ENCODE measurements around the gene GSTM5. TPM values are rescaled to one million over a fixed set of nuclear protein-coding genes. Genes with fewer than 3 reads are reported as not detected.
"Not testable (repeated sequence)": the region's sequence is repeated elsewhere in the genome, so short reads cannot be mapped to it uniquely, and the experiment has no call there.

Gene GSTM5
- total RNA-seq, 1 donor from 2014 or later = not detected

DNA sequence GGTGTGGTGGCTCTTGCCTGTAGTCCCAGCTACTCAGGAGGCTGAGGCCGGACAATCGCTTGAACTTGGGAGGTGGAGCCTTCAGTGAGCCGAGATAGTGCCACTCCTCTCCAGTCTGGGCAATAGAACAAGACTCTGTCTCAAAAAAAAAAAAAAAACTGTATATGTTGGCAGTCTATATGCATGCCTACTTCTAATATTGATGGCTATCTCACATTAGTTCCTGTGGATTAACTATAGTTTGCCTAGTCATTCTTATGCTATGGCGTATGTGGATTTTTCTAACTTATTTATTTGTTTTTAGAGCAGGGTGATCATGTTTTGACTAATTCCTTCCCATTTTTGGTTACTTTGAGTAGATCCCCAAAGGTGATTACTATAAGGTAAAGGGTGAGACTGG, 15.0 kb upstream of the GSTM5 start:
- DNase-seq (ENCODE audit: low read depth in 2 of 2) = no peak

GRCh38 chr1:109697861-109698260, 14.2 kb upstream of the GSTM5 start:
- not testable (repeated sequence) for DNase-seq (ENCODE audit: low read depth in 2 of 2)

DNA sequence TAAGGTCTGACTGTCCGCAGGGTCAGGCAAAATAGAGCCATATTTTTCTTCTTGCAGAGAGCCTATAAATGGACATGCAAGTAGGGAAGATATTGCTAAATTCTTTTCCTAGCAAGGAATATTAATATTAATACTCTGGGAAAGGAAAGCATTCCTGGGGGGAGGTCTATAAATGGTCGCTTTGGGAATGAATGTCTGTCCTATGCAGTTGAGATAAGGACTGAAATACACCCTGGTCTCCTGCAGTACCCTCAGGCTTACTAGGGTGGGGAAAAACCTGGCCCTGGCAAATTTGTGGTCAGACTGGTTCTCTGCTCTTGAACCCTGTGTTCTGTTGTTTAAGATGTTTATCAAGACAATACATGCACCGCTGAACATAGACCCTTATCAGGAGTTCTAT, 9.1 kb upstream of the GSTM5 start:
- not testable (repeated sequence) for DNase-seq (ENCODE audit: low read depth in 2 of 2)

- DNase-seq (ENCODE audit: low read depth in 2 of 2) = peak in 1 of 2 donors; percentile 1
These were observed 7.9 kb upstream of the GSTM5 start for GRCh38 chr1:109704173-109704572.

- DNase-seq (ENCODE audit: low read depth in 2 of 2) = no peak
These were observed 6.6 kb upstream of the GSTM5 start for GRCh38 chr1:109705411-109705810.

DNA sequence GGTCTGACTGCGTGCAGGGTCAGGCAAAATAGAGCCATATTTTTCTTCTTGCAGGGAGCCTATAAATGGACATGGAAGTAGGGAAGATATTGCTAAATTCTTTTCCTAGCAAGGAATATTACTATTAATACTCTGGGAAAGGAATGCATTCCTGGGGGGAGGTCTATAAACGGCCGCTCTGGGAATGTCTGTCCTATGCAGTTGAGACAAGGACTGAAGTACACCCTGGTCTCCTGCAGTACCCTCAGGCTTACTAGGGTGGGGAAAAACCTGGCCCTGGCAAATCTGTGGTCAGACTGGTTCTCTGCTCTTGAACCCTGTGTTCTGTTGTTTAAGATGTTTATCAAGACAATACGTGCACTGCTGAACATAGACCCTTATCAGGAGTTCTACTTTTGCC, 3.1 kb upstream of the GSTM5 start:
- not testable (repeated sequence) for DNase-seq (ENCODE audit: low read depth in 2 of 2)

DNA sequence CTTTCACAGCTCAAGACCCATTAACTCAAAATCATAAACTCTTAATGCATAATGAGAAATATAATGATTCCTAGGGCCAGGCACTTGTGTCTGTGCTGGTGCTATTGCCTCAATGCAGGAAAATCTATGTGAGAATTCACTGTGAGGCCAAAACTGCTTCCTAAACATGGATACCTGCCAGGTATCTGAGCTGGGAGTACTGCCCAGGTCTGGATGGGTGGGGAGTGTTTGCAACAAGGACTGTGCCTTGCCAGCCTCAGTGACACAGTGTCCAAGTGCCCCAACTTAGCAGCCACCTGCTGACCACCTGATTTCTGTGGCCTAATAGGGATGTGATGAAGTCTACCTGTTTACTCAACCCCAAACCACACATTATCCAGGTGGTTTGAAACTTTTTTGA, 2.2 kb upstream of the GSTM5 start:
- DNase-seq (ENCODE audit: low read depth in 2 of 2) = not testable (repeated sequence)

DNA sequence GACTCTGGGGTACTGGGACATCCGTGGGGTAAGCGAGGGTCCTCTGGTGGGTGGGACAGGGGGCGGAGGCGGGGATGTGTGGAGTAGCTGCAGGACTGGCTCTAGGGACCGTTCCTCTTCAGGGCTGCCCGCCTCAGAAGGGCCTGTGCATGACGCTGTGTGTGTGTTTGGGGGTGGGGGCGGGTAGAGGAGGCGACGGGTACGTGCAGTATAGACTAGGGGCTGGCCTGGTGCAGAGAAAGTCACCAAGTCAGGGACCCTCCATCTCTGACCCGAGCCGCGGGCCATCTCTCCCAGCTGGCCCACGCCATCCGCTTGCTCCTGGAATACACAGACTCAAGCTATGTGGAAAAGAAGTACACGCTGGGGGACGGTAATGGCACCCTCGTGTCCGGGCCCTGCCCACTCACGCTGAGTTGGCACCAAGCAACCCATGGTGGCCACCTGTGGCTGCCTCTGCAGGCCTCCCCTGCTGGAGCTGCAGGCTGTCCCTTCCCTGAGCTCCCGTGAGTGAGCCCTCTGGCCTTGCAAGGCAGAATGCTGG, 342 bp downstream of the GSTM5 start:
- peak in 1 of 2 donors; percentile 0 for DNase-seq (ENCODE audit: low read depth in 2 of 2)

GRCh38 chr1:109713636-109714035, 1.6 kb downstream of the GSTM5 start:
- DNase-seq (ENCODE audit: low read depth in 2 of 2) = no peak

GRCh38 chr1:109714661-109715372, 2.8 kb downstream of the GSTM5 start:
- no peak for DNase-seq (ENCODE audit: low read depth in 2 of 2)

DNA sequence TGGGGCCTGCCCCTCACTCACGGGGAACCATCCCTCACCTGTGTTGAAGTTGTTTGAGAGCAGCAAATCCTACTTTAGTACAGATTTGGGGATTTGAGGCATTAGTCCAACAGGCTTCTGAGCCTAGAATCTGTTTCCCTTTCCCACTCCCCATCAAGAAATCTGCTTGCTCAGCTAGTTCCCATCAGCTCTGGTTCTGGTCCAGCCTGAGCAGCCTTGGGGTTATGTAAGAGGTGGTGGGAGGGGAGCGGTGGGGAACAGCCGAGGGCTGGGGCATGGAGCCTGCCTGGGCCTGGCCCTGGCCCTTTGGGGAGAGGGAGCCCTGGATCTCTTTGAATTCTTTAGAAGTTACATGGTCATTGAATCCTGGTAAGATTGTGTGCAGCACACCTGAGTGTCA, 4.1 kb downstream of the GSTM5 start:
- no peak for DNase-seq (ENCODE audit: low read depth in 2 of 2)

- DNase-seq (ENCODE audit: low read depth in 2 of 2) = no peak
These were observed 4.6 kb downstream of the GSTM5 start for GRCh38 chr1:109716570-109717090.

- DNase-seq (ENCODE audit: low read depth in 2 of 2) = no peak
These were observed 5.7 kb downstream of the GSTM5 start for GRCh38 chr1:109717729-109718128.

DNA sequence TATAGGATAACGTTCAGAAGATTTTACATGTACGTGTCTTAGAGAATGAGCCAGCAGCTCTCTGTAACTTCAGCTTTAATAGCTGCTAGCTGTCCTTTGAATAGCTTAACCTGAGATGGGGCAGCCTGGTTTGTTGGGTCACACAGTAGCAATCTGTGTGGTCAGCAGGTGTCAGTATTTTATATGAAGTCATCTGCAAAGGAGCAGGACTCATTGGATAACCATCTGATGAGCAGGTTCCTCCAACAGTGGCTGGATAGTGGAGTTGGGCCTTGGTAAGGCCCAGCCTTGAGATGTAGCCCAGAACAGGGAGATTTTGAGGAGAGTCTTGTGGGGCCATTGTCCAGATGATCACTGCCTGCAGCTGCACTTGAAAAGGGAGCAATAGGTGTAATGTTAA, 6.4 kb downstream of the GSTM5 start:
- DNase-seq (ENCODE audit: low read depth in 2 of 2) = peak; percentile 12 to 42

- DNase-seq (ENCODE audit: low read depth in 2 of 2) = peak in 1 of 2 donors; percentile 6
These were observed 7.3 kb downstream of the GSTM5 start for GRCh38 chr1:109719337-109719837.

- DNase-seq (ENCODE audit: low read depth in 2 of 2) = no peak
These were observed 9.0 kb downstream of the GSTM5 start for GRCh38 chr1:109721042-109721441.

DNA sequence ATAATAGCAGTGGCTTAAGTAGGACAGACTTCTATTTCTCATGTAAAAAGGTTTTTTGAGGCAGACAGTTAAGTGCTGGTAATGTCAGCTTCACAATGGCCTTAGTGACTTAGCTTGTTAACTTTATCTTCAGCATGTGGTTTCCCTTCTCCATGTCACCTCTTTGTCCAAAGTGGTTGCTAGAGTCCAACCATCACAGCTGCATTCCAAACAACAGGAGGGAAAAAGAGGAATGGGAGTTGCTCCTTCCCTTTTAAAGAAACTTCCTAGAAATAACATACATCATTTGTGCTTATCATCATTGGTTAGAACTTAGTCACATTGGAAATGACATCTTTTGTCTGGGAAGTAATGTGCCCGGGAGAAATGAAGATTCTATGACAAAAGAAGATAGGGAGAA, 9.9 kb downstream of the GSTM5 start:
- no peak for DNase-seq (ENCODE audit: low read depth in 2 of 2)

GRCh38 chr1:109722908-109723691, 11.0 kb downstream of the GSTM5 start:
- no peak for DNase-seq (ENCODE audit: low read depth in 2 of 2)

- no peak for DNase-seq (ENCODE audit: low read depth in 2 of 2)
These were observed 12.9 kb downstream of the GSTM5 start for GRCh38 chr1:109724933-109725332.

DNA sequence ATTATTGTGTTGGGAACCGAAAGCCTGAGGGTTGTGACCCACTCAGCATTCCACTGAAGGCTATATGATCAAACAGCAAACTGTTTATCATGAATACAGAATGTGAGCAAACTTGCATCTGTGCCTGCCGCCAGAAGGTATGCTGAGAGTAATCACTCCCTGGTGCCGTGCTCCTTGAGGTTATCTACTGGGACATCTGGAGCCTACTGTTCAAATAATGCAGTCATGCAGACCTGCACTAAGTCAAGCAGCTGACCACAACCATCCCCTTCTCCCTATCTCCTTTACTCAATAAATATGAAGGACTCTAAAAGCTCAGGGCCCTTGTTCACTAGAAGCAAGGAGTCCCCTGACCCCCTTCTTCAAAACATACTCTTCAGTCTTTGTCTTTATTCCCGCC, 13.5 kb downstream of the GSTM5 start:
- DNase-seq (ENCODE audit: low read depth in 2 of 2) = no peak

DNA sequence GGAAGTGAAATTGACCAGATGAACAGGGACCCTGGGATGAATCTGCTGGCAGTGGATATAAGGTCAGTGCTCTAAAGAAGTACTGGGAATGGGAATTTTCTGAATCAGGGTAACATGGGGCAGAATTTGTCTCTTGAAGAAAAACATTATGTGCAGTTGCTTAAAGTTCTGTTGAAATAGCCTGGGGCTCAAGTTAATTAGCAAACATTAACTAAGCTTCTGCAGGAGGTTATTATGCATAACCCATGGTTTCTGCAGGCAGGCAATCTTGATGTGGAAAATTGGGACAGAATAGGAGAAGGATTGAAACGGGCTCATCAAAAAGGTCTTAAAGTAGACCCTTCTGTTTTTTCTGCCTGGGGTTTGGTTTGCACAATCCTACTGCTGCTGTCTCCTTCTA, 14.0 kb downstream of the GSTM5 start:
- no peak for DNase-seq (ENCODE audit: low read depth in 2 of 2)

DNA sequence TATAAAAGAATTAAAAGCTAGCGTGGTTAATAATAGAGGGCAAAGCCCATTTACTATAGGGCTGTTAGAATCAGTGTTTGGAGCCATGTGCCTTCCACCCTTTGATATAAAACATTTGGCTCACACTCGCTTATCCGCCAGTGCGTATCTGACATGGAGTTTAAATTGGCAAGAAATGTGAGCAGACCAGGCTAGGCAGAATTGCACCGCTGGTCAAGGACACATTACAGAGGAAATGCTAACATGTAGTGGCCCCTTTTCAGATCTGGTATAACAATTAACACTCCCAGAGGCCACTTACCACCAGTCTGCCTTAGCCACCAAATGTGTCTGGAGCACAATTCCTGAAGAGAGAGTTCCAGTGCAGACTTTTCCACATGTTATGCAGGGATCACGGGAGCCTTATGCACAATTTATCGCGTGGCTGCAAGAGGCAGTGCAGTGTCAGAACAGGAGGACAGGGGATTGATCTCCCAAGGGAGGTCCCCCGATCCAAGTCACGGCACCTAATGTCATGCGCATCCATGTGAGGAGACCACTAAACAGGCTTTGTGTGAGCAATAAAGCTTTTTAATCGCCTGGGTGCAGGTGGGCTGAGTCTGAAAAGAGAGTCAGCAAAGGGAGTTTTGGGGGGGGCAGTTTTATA, 14.8 kb downstream of the GSTM5 start:
- no peak for DNase-seq (ENCODE audit: low read depth in 2 of 2)

Data from dermis microvascular lymphatic vessel endothelial cell (primary cell).